ENCODE data around the gene GFPT2.

DNA sequence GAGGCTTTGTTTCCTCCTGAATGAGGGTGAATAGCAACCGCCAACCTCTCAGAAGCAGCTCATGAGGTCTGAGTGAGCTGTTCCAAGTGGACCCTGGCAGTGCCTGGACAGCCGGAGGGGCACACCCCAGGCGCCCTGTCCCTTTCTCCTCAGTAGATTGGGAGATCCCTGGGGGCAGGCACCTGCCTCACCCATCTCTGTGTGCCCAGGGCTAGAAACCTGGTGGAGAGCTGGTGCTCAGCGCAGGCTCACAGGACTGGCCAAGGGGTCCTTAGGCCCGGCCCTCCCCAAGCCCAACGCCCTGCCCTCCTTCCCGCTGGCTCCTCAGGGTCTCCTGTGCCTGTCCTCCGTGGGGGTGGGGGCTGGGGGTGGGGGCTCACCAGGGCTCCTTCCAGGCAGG lies 46.3 kb downstream of the GFPT2 start:
- TF ChIP-seq, protein P1, sequence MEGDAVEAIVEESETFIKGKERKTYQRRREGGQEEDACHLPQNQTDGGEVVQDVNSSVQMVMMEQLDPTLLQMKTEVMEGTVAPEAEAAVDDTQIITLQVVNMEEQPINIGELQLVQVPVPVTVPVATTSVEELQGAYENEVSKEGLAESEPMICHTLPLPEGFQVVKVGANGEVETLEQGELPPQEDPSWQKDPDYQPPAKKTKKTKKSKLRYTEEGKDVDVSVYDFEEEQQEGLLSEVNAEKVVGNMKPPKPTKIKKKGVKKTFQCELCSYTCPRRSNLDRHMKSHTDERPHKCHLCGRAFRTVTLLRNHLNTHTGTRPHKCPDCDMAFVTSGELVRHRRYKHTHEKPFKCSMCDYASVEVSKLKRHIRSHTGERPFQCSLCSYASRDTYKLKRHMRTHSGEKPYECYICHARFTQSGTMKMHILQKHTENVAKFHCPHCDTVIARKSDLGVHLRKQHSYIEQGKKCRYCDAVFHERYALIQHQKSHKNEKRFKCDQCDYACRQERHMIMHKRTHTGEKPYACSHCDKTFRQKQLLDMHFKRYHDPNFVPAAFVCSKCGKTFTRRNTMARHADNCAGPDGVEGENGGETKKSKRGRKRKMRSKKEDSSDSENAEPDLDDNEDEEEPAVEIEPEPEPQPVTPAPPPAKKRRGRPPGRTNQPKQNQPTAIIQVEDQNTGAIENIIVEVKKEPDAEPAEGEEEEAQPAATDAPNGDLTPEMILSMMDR (IDR thresholded peaks at IDR 0.05), result no peak
- TF ChIP-seq POLR2A (IDR thresholded peaks at IDR 0.05), result no peak
